ENCODE data around the gene NCAPD2.

DNA sequence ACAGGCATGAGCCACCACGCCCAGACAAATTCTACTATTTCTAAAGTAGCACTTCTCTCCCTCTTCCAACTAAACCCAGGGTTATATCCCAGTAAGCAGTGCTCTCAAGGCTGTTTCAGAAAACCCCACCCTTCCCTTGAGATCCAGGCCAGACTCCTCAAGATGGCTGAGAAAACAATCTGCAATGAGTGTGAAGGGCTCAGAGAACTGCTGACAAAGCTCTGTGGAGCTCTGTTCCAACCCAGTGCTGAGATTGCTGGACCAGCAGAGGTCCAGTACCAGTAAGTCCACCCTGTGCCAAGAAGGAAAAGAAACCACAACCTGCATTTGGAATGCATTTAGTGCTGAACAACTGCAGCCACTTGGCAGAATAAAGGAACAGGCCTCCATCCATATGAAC, 65.6 kb downstream of the NCAPD2 start:
- TF ChIP-seq, protein P1, sequence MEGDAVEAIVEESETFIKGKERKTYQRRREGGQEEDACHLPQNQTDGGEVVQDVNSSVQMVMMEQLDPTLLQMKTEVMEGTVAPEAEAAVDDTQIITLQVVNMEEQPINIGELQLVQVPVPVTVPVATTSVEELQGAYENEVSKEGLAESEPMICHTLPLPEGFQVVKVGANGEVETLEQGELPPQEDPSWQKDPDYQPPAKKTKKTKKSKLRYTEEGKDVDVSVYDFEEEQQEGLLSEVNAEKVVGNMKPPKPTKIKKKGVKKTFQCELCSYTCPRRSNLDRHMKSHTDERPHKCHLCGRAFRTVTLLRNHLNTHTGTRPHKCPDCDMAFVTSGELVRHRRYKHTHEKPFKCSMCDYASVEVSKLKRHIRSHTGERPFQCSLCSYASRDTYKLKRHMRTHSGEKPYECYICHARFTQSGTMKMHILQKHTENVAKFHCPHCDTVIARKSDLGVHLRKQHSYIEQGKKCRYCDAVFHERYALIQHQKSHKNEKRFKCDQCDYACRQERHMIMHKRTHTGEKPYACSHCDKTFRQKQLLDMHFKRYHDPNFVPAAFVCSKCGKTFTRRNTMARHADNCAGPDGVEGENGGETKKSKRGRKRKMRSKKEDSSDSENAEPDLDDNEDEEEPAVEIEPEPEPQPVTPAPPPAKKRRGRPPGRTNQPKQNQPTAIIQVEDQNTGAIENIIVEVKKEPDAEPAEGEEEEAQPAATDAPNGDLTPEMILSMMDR (IDR thresholded peaks at IDR 0.05; ENCODE audit: insufficient read depth, low read length) = no peak
- TF ChIP-seq, protein P2, sequence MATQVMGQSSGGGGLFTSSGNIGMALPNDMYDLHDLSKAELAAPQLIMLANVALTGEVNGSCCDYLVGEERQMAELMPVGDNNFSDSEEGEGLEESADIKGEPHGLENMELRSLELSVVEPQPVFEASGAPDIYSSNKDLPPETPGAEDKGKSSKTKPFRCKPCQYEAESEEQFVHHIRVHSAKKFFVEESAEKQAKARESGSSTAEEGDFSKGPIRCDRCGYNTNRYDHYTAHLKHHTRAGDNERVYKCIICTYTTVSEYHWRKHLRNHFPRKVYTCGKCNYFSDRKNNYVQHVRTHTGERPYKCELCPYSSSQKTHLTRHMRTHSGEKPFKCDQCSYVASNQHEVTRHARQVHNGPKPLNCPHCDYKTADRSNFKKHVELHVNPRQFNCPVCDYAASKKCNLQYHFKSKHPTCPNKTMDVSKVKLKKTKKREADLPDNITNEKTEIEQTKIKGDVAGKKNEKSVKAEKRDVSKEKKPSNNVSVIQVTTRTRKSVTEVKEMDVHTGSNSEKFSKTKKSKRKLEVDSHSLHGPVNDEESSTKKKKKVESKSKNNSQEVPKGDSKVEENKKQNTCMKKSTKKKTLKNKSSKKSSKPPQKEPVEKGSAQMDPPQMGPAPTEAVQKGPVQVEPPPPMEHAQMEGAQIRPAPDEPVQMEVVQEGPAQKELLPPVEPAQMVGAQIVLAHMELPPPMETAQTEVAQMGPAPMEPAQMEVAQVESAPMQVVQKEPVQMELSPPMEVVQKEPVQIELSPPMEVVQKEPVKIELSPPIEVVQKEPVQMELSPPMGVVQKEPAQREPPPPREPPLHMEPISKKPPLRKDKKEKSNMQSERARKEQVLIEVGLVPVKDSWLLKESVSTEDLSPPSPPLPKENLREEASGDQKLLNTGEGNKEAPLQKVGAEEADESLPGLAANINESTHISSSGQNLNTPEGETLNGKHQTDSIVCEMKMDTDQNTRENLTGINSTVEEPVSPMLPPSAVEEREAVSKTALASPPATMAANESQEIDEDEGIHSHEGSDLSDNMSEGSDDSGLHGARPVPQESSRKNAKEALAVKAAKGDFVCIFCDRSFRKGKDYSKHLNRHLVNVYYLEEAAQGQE (IDR thresholded peaks at IDR 0.05; ENCODE audit: insufficient replicate concordance, low read depth) = no peak
- TF ChIP-seq SPI1 (IDR thresholded peaks at IDR 0.05; ENCODE audit: borderline replicate concordance, low read depth) = no peak

All from HL-60 (cell line).